ENCODE measurements around the gene ART1.

Gene ART1

DNA sequence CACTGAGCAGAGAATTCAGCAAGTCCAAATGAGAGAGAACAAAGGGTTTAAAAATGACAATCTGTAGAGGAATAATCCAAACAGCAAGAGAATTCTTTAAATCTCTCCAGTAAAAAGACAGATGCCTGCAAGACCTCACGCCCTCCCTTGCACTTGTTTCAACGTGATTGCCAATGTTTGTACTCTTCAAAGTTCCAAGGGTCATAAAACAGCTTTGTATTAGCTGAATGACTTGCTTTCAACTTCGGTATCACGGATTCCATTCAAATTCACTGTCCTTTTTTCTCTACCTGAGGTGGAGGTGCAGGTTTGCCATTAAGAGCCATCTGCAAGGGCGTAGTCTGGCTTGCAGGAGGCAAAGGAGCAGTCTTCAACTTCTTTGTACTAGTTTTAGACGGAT, 67.3 kb downstream of the ART1 start:
- no peak for DNase-seq (ENCODE audit: low read depth in 2 of 3, low spot score in 2 of 3)
